ENCODE results near the gene CDC27. TPM values are rescaled to one million over a fixed set of nuclear protein-coding genes. Genes with fewer than 3 reads are reported as not detected.
A peak's percentile ranks its signal among the peaks of the same experiment; 100 is the strongest.

Gene CDC27
- total RNA-seq, 1 experiment from 2014 or later = 97.5 TPM

DNA sequence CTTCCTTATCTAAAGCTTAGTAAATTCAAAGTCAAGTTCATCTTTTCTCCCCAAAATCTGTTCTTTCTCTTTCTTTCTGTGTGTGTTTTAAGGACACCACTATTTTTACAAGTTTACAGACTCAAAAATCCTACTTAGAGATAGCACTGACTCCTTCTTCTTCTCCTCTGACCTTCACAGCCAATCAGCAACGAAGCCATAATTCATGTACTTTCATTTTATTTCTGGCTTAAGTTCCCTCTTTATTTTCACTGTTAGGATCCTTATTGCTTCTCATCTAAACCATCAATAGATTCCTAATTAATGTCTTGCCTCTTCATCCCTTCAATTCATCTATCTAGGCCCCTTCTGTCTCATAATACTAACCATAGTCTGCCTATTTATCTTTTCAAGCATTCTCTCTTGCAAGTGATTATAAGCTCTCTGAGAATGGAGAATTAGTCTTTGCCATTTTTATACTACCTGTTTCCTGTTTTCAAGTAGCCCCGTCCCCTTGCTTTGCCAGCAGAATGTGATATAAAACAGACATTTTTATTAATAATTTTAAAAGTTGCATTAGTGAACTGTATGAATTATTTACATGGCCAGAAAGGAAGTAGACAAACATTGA is 27.0 kb downstream of the CDC27 start:
- intact Hi-C loops (cut with micrococcal nuclease; ENCODE audit: unreplicated experiment) = no loop called here
- no peak for DNase-seq (ENCODE audit: low read depth, low spot score)
- no peaks in the 10 kb centered on the region for H3K4me1 ChIP-seq (ENCODE audit: control insufficient read depth, insufficient read depth, low read length)
- H3K4me3 ChIP-seq (ENCODE audit: low read depth in 2 of 2, low read length in 2 of 2) = no peak overlapping the region
- in situ Hi-C loops (cut with HindIII; ENCODE audit: low pct_unique_long_range_greater_than_20kb, low sequenced_read_pairs) = no loop called here
- POLR2A ChIA-PET = no interaction called here
- H3K27ac ChIP-seq (ENCODE audit: low read length) = no peak overlapping the region
- TSS peak; percentile 41 for BruUV-seq (replicated peaks)
- CTCF ChIA-PET = interaction anchor here (0.6 kb wide), 1 partner anchor 79 kb away, joined by 4 read pairs; no protein-coding TSS in a partner anchor
- ATAC-seq = no peak
- no peaks in the 10 kb centered on the region for H3K9me3 ChIP-seq (ENCODE audit: control insufficient read depth, insufficient read depth, low read depth, low read length)
- H3K27me3 ChIP-seq (ENCODE audit: control insufficient read depth, insufficient read depth, low read length) = no peaks in the 10 kb centered on the region
- H3K36me3 ChIP-seq (ENCODE audit: control insufficient read depth, insufficient read depth, low read length) = peaks cover 17% of the 10 kb centered on the region
- TF ChIP-seq, protein P1, sequence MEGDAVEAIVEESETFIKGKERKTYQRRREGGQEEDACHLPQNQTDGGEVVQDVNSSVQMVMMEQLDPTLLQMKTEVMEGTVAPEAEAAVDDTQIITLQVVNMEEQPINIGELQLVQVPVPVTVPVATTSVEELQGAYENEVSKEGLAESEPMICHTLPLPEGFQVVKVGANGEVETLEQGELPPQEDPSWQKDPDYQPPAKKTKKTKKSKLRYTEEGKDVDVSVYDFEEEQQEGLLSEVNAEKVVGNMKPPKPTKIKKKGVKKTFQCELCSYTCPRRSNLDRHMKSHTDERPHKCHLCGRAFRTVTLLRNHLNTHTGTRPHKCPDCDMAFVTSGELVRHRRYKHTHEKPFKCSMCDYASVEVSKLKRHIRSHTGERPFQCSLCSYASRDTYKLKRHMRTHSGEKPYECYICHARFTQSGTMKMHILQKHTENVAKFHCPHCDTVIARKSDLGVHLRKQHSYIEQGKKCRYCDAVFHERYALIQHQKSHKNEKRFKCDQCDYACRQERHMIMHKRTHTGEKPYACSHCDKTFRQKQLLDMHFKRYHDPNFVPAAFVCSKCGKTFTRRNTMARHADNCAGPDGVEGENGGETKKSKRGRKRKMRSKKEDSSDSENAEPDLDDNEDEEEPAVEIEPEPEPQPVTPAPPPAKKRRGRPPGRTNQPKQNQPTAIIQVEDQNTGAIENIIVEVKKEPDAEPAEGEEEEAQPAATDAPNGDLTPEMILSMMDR (IDR thresholded peaks at IDR 0.05) = no peak
- TF ChIP-seq, protein P2, sequence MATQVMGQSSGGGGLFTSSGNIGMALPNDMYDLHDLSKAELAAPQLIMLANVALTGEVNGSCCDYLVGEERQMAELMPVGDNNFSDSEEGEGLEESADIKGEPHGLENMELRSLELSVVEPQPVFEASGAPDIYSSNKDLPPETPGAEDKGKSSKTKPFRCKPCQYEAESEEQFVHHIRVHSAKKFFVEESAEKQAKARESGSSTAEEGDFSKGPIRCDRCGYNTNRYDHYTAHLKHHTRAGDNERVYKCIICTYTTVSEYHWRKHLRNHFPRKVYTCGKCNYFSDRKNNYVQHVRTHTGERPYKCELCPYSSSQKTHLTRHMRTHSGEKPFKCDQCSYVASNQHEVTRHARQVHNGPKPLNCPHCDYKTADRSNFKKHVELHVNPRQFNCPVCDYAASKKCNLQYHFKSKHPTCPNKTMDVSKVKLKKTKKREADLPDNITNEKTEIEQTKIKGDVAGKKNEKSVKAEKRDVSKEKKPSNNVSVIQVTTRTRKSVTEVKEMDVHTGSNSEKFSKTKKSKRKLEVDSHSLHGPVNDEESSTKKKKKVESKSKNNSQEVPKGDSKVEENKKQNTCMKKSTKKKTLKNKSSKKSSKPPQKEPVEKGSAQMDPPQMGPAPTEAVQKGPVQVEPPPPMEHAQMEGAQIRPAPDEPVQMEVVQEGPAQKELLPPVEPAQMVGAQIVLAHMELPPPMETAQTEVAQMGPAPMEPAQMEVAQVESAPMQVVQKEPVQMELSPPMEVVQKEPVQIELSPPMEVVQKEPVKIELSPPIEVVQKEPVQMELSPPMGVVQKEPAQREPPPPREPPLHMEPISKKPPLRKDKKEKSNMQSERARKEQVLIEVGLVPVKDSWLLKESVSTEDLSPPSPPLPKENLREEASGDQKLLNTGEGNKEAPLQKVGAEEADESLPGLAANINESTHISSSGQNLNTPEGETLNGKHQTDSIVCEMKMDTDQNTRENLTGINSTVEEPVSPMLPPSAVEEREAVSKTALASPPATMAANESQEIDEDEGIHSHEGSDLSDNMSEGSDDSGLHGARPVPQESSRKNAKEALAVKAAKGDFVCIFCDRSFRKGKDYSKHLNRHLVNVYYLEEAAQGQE (IDR thresholded peaks at IDR 0.05; ENCODE audit: insufficient read depth in 1 of 2, low read depth in 2 of 2, low read length in 1 of 2) = no peak
- TF ChIP-seq SIN3A (IDR thresholded peaks at IDR 0.05; ENCODE audit: borderline replicate concordance, insufficient read depth, low read depth, low read length) = no peak
- no peak for TF ChIP-seq TCF7L2 (IDR thresholded peaks at IDR 0.05; ENCODE audit: low read depth, low read length)
- no peak for TF ChIP-seq POLR2AphosphoS5 (IDR thresholded peaks at IDR 0.05; ENCODE audit: low read depth, low read length)

DNA sequence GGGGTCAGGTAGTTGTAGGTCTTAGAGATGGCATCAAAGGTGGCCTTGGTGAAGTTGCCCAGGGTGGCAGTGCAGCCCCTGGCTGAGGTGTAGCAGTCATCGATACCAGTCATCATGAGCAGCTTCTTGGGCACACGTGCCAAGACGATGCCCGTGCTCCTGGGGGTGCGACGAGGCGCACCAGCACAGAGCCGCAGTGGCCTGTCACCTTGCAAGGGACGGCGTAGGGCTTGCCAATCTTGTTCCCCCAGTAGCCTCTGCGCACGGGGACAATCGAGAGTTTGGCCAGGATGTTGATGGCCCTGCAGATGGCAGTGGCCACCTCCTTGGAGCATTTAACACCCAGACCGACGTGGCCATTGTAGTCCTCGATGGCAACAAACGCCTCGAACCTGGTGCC is 29.8 kb downstream of the CDC27 start:
- H3K9me3 ChIP-seq (ENCODE audit: control insufficient read depth, insufficient read depth, low read depth, low read length) = no peaks in the 10 kb centered on the region
- in situ Hi-C loops (cut with HindIII; ENCODE audit: low pct_unique_long_range_greater_than_20kb, low sequenced_read_pairs) = no loop called here
- H3K4me3 ChIP-seq (ENCODE audit: low read depth in 2 of 2, low read length in 2 of 2) = no peak overlapping the region
- no peaks in the 10 kb centered on the region for H3K4me1 ChIP-seq (ENCODE audit: control insufficient read depth, insufficient read depth, low read length)
- POLR2A ChIA-PET = no interaction called here
- ATAC-seq (no peak), DNase-seq (ENCODE audit: low read depth, low spot score) (no peak)
- H3K27ac ChIP-seq (ENCODE audit: low read length) = no peak overlapping the region
- CTCF ChIA-PET = no interaction called here
- H3K36me3 ChIP-seq (ENCODE audit: control insufficient read depth, insufficient read depth, low read length) = peaks cover 24% of the 10 kb centered on the region
- no TSS peak for BruUV-seq (replicated peaks)
- TF ChIP-seq, protein P2 (IDR thresholded peaks at IDR 0.05; ENCODE audit: insufficient read depth in 1 of 2, low read depth in 2 of 2, low read length in 1 of 2) = no peak
- TF ChIP-seq, protein P1 (IDR thresholded peaks at IDR 0.05) = no peak
- TF ChIP-seq SIN3A (IDR thresholded peaks at IDR 0.05; ENCODE audit: borderline replicate concordance, insufficient read depth, low read depth, low read length) = no peak
- TF ChIP-seq TCF7L2 (IDR thresholded peaks at IDR 0.05; ENCODE audit: low read depth, low read length) = no peak
- TF ChIP-seq POLR2AphosphoS5 (IDR thresholded peaks at IDR 0.05; ENCODE audit: low read depth, low read length) = no peak
- intact Hi-C loops (cut with micrococcal nuclease; ENCODE audit: unreplicated experiment) = no loop called here
- no peaks in the 10 kb centered on the region for H3K27me3 ChIP-seq (ENCODE audit: control insufficient read depth, insufficient read depth, low read length)

Data from Panc1 (cell line).